Gastroesophageal sphincter (tissue), 3 donors: ENCODE data around the gene CCL8.

ENCODE experiments used
- CTCF ChIP-seq, 4 experiments: fragments of 200-600 bp in 2 of 4; fragments of 450-650 bp in 2 of 4; sonication (generic) in 1 of 4; IDR thresholded peaks; one replicate each; pipeline ENCODE4 v1.5.1; 2017 to 2019; ENCODE audit warnings: antibody characterized with exemption in 4 of 4, mild to moderate bottlenecking in 2 of 4, moderate library complexity in 2 of 4
- EP300 ChIP-seq: sonication (generic); formaldehyde crosslinking; IDR thresholded peaks from one replicate; pipeline ENCODE4 v1.6.1; 2017; ENCODE audit warnings: antibody characterized with exemption, mild to moderate bottlenecking
- POLR2A ChIP-seq, 2 donors: fragments of 450-650 bp; IDR thresholded peaks; one replicate each; pipeline ENCODE4 v1.6.1; 2017; ENCODE audit warnings: antibody characterized with exemption in 2 of 2, mild to moderate bottlenecking in 2 of 2, moderate library complexity in 1 of 2
- POLR2AphosphoS5 ChIP-seq: sonication (generic); formaldehyde crosslinking; IDR thresholded peaks from one replicate; pipeline ENCODE4 v1.6.1; 2017; ENCODE audit warnings: antibody characterized with exemption

GRCh38 chr17:34321964-34322363 is 2.7 kb downstream of the CCL8 start:
- TF ChIP-seq CTCF (IDR thresholded peaks at IDR 0.05) (no peak), POLR2AphosphoS5 (peak; percentile 24), EP300 (no peak), POLR2A (IDR thresholded peaks at IDR 0.05) (no peak)
